Gastroesophageal sphincter (tissue), 3 donors: Measurements from ENCODE around the gene LRIG1.

Experiments used
- CTCF ChIP-seq, 4 experiments: fragments of 200-600 bp in 2 of 4; fragments of 450-650 bp in 2 of 4; sonication (generic) in 1 of 4; IDR thresholded peaks; one replicate each; pipeline ENCODE4 v1.5.1; 2017 to 2019; ENCODE audit warnings: antibody characterized with exemption in 4 of 4, mild to moderate bottlenecking in 2 of 4, moderate library complexity in 2 of 4
- EP300 ChIP-seq: sonication (generic); formaldehyde crosslinking; IDR thresholded peaks from one replicate; pipeline ENCODE4 v1.6.1; 2017; ENCODE audit warnings: antibody characterized with exemption, mild to moderate bottlenecking
- POLR2A ChIP-seq, 2 donors: fragments of 450-650 bp; IDR thresholded peaks; one replicate each; pipeline ENCODE4 v1.6.1; 2017; ENCODE audit warnings: antibody characterized with exemption in 2 of 2, mild to moderate bottlenecking in 2 of 2, moderate library complexity in 1 of 2
- POLR2AphosphoS5 ChIP-seq: sonication (generic); formaldehyde crosslinking; IDR thresholded peaks from one replicate; pipeline ENCODE4 v1.6.1; 2017; ENCODE audit warnings: antibody characterized with exemption

- no peak for TF ChIP-seq POLR2A (IDR thresholded peaks at IDR 0.05)
- no peak for TF ChIP-seq POLR2AphosphoS5
- TF ChIP-seq CTCF (IDR thresholded peaks at IDR 0.05) = no peak
- TF ChIP-seq EP300 = no peak
Observed at GRCh38 chr3:66435989-66436388, 64.8 kb downstream of the LRIG1 start.
